ENCODE measurements around the gene DENND10. TPM values are rescaled to one million over a fixed set of nuclear protein-coding genes. Genes with fewer than 3 reads are reported as not detected.
A peak's percentile ranks its signal among the peaks of the same experiment; 100 is the strongest.
"Not testable (repeated sequence)": the region's sequence is repeated elsewhere in the genome, so short reads cannot be mapped to it uniquely, and the experiment has no call there.

Gene DENND10
- total RNA-seq, 1 donor from 2014 or later = 22.2 TPM

- intact Hi-C loops (cut with DNase I) = no loop called here
- no peak for DNase-seq (ENCODE audit: low spot score)
These were observed 17.0 kb downstream of the DENND10 start for GRCh38 chr10:119120875-119121274.

- DNase-seq (ENCODE audit: low spot score) = no peak
- intact Hi-C loops (cut with DNase I) = no loop called here
These were observed 22.0 kb downstream of the DENND10 start for GRCh38 chr10:119125942-119126341.

DNA sequence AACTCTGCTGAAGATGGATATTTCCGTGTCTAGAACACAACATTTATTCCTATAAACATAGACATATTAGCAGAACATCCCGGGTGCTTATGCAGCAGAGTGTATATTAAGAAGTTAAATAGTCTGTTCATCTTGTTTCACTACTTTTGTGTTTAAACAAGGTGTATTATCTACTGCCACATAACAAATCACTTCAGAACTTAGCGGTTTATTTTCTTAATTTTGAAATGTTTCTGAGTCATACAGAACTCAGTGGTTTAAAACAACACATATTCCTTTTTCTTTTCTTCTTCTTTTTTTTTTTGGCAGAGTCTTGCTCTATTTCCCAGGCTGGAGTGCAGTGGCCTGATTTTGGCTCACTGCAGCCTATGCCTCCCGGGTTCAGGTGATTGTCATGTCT, 25.8 kb downstream of the DENND10 start:
- DNase-seq (ENCODE audit: low spot score) = no peak
- intact Hi-C loops (cut with DNase I) = no loop called here

- intact Hi-C loops (cut with DNase I) = no loop called here
- DNase-seq (ENCODE audit: low spot score) = no peak
These were observed 27.8 kb downstream of the DENND10 start for GRCh38 chr10:119131512-119132240.

DNA sequence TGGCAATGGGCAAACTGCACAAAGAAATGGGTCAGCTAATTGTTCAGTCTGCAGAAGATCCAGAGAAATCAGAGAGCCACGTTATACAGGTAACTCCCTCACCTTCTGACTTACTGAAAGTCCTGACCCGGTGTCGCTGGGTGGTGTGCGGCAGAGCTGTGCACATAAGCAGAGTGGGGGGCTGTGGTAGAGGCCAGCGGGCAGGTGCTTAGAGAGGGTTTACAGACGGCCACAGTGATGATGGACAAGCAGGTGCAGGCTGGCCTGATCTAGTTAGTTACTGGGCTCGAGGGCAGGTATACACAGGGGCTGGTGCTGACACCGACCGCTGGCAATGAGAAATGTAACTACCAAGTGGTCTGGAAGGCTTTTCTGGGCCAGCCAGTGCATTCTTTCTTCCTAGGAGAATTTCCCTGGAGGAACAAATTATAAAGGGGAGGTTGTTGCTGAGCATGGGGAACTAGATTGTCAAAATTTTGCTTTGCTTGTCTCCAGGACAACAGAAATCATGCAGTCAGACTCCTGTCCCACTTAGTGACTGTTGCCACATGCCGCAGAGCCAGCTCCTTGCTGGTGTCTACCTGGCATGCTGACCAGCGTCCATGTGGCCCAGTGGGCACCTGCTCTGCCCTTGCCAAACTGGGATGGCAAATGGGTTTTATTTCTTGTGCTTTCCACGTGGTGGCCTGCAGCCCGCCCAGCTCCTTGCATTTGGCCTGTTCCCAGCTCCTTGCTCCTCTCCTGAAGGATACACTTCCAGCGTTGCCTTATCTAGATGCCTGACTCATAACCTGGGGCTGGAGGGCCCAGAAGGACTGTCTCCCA, 28.8 kb downstream of the DENND10 start:
- no peak for DNase-seq (ENCODE audit: low spot score)
- intact Hi-C loops (cut with DNase I) = no loop called here

GRCh38 chr10:119133949-119134348, 30.0 kb downstream of the DENND10 start:
- intact Hi-C loops (cut with DNase I) = no loop called here
- no peak for DNase-seq (ENCODE audit: low spot score)

GRCh38 chr10:119135513-119135881, 31.6 kb downstream of the DENND10 start:
- DNase-seq (ENCODE audit: low spot score) = no peak
- intact Hi-C loops (cut with DNase I) = no loop called here

GRCh38 chr10:119136084-119136483, 32.2 kb downstream of the DENND10 start:
- intact Hi-C loops (cut with DNase I) = no loop called here

DNA sequence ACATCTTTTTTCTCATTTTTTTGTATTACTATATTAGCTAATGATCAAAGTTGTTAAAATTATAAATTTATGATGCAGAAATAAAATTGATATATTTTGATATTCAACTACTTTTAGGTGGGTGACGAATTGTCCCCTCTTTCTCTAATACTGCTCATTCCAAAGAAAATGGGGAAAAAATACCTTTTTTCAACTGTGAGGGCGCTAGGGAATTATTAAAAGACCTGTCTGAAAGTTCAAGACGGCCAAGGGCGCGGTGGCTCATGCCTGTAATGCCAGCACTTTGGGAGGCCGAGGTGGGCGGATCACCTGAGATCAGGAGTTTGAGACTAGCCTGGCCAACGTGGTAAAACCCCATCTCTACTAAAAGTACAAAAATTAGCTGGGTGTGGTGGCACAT, 34.0 kb downstream of the DENND10 start:
- DNase-seq (ENCODE audit: low spot score); intact Hi-C loops (cut with DNase I): not testable (repeated sequence)

More at GRCh38 chr10:119136084-119136483, 32.2 kb downstream of the DENND10 start:
- no peak for DNase-seq (ENCODE audit: low spot score)

DNA sequence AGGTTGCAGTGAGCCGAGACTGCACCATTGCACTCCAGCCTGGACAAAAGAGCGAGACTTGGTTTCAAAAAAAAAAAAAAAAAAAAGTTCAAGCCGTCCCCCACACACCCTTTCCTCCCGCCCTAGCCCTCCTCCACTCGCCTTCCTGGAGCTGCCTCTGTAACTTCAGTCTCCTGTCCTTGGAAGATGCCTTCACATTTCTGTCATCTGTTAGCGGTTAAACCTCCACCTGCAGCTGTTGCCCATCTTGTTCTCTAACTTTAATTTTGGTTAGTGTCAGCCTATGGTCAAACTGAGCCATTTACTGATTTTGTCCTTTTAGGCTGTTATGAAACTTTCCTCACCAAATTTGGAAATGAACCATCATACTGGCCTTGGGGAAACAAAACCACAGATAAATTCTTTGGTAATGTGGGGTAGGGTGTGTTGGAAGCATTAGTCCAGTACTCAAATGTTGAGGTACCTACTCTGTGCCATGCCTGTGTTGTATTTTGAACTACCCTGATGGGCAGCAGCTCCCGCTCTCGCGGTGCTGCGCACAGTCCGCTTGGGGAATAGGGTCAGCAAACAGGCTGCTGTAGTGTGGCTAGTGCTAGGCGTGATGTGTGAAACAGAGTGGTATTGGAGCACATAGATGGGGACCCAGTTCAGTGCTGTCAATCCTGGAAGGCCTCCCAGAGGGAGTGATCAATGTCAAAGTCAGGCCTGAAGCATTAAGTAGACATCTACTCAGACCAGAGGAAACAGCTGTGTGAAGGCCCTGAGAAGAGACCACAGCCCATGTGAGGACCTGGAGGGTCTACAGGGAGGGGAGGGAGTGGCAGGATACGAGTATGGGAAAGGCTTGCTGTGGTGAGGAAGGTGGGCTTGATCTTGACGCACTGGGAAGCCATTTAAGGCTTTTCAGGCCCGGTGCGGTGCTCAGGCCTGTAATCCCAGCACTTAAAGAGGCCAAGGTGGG, 34.7 kb downstream of the DENND10 start:
- intact Hi-C loops (cut with DNase I) = no loop called here
- DNase-seq (ENCODE audit: low spot score) = no peak

- intact Hi-C loops (cut with DNase I) = no loop called here
- no peak for DNase-seq (ENCODE audit: low spot score)
These were observed 35.7 kb downstream of the DENND10 start for GRCh38 chr10:119139464-119140067.

- intact Hi-C loops (cut with DNase I) = no loop called here
- no peak for DNase-seq (ENCODE audit: low spot score)
These were observed 36.8 kb downstream of the DENND10 start for GRCh38 chr10:119140603-119141245.

DNA sequence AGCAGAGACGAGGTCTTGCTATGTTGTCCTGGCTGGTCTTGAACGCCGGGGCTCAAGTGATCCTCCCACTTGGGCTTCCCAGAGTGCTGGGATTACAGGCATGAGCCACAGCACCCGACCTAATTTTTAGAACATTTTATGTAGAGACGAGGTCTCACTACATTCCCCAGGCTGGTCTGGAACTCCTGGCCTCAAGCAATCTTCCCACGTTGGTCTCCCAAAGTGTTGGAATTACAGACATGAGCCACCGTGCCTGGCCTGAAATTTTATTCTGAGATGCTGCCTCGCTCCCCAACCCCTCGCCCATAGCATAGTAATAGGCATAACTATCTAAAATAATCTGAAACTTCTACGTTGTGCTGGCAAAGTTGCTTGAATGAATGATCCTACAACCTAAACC, 39.7 kb downstream of the DENND10 start:
- no peak for DNase-seq (ENCODE audit: low spot score)
- intact Hi-C loops (cut with DNase I) = no loop called here

- intact Hi-C loops (cut with DNase I) = no loop called here
- no peak for DNase-seq (ENCODE audit: low spot score)
These were observed 45.2 kb downstream of the DENND10 start for GRCh38 chr10:119149157-119149556.

GRCh38 chr10:119149729-119150128, 45.8 kb downstream of the DENND10 start:
- DNase-seq (ENCODE audit: low spot score) = no peak
- intact Hi-C loops (cut with DNase I) = no loop called here

GRCh38 chr10:119151601-119152000, 47.7 kb downstream of the DENND10 start:
- intact Hi-C loops (cut with DNase I); DNase-seq (ENCODE audit: low spot score): not testable (repeated sequence)

DNA sequence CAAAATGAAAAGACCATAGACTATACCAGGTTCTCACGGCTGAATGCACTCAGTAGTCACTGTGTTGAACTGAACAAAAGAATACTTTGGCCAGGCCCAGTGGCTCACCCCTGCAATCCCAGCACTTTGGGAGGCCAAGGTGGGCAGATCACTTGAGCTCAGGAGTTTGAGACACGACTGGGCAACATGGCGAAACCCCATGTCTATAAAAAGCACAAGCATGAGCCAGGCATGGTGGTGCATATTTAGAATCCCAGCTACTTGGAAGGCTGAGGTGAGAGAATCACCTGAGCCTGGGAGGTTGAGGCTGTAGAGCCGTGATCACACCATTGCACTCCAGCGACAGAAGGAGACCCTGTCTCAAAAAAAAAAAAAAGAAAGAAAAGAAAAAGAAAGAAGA, 49.1 kb downstream of the DENND10 start:
- no peak for DNase-seq (ENCODE audit: low spot score)
- intact Hi-C loops (cut with DNase I) = no loop called here

DNA sequence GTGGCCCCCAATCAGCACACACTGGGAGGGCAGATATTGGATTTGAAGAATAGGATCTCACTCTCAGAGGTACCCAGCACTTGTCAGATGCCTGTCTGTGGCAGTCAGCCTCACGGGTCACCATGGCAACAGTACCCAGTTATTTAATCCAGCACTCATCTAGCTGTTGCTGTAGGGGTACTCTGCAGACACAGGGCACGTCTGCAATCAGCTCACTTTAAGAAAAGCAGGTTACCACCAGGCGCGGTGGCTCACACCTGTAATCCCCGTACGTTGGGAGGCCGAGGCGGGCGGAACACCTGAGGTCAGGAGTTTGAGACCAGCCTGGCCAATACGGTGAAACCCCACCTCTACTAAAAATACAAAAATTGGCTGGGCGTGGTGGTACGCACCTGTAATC, 49.7 kb downstream of the DENND10 start:
- DNase-seq (ENCODE audit: low spot score) = no peak
- intact Hi-C loops (cut with DNase I) = no loop called here

DNA sequence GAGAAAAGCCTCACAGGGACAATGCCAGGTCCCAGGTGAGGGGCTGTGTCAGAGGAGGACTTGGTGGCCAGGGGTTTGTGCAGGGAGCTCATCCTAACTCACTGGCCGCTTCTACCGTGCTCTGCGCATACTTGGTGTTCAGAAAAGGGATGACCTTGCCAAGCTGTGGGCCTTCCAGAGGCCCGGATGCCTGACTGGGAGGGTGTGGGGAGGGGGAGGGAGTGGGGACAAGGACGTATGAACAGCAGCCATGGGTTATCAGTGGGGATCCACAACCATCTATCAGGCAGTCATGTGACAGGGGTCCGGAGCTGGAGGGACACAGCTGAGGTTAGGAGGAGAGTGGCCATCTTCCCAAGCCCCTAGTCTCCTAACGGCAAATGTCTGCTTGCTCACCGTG, 55.4 kb downstream of the DENND10 start:
- intact Hi-C loops (cut with DNase I) = no loop called here
- peak; percentile 67 for DNase-seq (ENCODE audit: low spot score)
